Measurements from ENCODE around the gene DCXR. TPM values are rescaled to one million over a fixed set of nuclear protein-coding genes. Genes with fewer than 3 reads are reported as not detected.
A peak's percentile ranks its signal among the peaks of the same experiment; 100 is the strongest.

The DCXR gene
- total and polyA plus RNA-seq, 2 donors, result 71.2 to 101 TPM

DNA sequence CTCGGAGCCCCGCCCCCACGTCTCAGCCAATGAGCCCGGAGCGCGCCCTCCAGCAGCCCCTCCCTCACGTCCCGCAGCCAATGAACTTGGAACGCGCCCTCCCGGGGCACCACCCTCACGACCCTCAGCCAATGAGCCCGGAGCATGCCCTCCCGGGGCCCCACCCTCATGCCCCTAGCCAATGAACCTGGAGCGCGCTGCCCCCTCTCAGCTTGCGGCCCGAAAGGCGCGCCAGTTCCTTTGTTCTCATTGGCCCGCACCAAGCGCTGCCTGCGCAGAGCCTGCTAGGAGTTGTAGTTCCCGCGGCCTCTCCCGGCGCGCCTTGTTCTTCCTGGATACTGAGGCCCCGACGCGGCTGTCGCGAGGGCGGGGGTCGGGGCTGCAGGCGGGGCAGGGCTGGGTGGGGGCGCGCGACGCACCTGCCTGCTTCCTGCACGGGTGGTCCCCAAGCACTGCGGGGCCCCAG, 14.5 kb downstream of the DCXR start, which contains the start of gene LRRC45:
Gene LRRC45, plus strand, starts transcription at position 325 of the 466 bp plus-strand sequence. CDS start 339 bp downstream, outside the sequence.
- H3K4me3 ChIP-seq (ENCODE audit: low read length in 2 of 2), result peak within 1 kb of the TSS; percentile 75 to 84
- H3K9me3 ChIP-seq (ENCODE audit: control insufficient read depth in 2 of 2, insufficient read depth in 1 of 2, low read length in 1 of 2), result no peaks in the 10 kb centered on the region
- peak within 1 kb of the TSS in 1 of 2 donors; percentile 43 for H3K27ac ChIP-seq (ENCODE audit: low read depth in 1 of 2, low read length in 1 of 2)
- H3K27me3 ChIP-seq (ENCODE audit: control insufficient read depth in 2 of 2, insufficient read depth in 1 of 2, low read length in 1 of 2), result no peaks in the 10 kb centered on the region
- H3K36me3 ChIP-seq (ENCODE audit: control insufficient read depth in 2 of 2, insufficient read depth in 2 of 2, low read length in 1 of 2), result peaks cover 21 to 22% of the 10 kb centered on the region in 2 donors
- DNase-seq (ENCODE audit: low read depth in 6 of 9, low spot score in 9 of 9), result peak; percentile 92 to 100 (median 98)
- H3K4me1 ChIP-seq (ENCODE audit: control insufficient read depth in 2 of 2, insufficient read depth in 2 of 2, low read length in 2 of 2), result peaks cover 14 to 35% of the 10 kb centered on the region in 2 donors
- WGBS, result under 1% methylated on average over 42 of the region's 42 CpGs

DNA sequence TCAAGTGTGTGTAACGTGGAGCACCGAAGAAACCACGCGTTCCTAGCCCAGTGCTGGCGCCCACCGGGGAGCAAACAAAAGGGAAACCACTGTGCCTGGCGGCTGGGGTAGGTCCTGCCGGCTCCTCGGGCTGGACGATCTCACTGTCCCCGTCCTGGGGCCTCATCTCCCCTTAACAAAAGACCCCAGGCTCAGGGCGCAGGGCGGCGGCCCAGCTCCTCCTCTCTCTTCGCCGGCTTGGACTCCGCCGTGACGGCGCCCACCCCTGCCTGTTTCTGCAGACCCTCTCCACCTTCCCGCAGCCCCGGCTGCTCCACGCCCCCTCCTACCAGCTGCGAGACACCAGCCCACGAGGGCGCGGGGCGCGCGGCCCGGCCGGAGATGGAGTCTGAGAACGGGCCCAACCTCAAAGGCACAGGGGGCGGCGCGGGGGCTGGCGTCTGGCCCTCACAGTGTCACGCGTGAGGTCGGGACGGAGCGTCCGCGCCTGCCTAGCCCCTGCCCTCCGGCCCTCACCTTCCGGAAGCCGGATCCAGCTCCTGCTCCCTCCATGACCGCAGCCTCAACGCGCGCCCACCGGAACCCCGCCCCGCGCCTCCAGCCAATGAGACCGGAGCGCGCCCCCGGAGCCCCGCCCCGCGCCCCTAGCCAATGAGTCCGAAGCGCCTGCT, 15.1 kb downstream of the DCXR start, which contains the start of gene CENPX:
Gene CENPX, minus strand, starts transcription at position 569 of the 671 bp plus-strand sequence. Its CDS starts 17 bp downstream, at position 552.
- H3K36me3 ChIP-seq (ENCODE audit: control insufficient read depth in 2 of 2, insufficient read depth in 2 of 2, low read length in 1 of 2), result peaks cover 18 to 20% of the 10 kb centered on the region in 2 donors
- peak within 1 kb of the TSS; percentile 75 to 84 for H3K4me3 ChIP-seq (ENCODE audit: low read length in 2 of 2)
- H3K27ac ChIP-seq (ENCODE audit: low read depth in 1 of 2, low read length in 1 of 2), result peak within 1 kb of the TSS in 1 of 2 donors; percentile 43
- under 1% methylated on average over 64 of the region's 64 CpGs for WGBS
- no peaks in the 10 kb centered on the region for H3K27me3 ChIP-seq (ENCODE audit: control insufficient read depth in 2 of 2, insufficient read depth in 1 of 2, low read length in 1 of 2)
- no peak for DNase-seq (ENCODE audit: low read depth in 6 of 9, low spot score in 9 of 9)
- peaks cover 14 to 35% of the 10 kb centered on the region in 2 donors for H3K4me1 ChIP-seq (ENCODE audit: control insufficient read depth in 2 of 2, insufficient read depth in 2 of 2, low read length in 2 of 2)
- peaks cover 0 to 3% of the 10 kb centered on the region in 2 donors for H3K9me3 ChIP-seq (ENCODE audit: control insufficient read depth in 2 of 2, insufficient read depth in 1 of 2, low read length in 1 of 2)

DNA sequence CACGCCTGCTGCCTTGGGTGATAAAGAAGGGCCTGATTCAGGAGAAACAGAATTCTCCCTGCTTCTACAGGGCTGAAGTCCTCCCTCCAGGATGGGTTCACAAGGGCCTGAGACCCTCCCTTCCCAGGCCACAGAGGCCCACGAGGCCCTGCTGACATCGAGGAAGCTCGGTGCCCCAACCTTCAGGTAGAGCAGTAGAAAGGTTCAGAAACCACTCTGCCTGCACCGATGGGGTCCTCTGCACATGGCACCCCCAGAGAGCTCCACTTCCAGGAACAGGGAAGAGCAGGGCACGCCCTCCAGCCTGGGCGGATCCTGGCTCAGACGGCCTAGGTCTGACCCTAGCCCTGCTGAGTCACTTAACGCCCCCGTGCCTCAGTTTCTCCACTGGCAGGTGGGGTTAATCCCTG, 15.6 kb downstream of the DCXR start:
- WGBS, result 11% methylated on average over 10 of the region's 10 CpGs
- DNase-seq (ENCODE audit: low read depth in 6 of 9, low spot score in 9 of 9), result no peak
- no peaks in the 10 kb centered on the region for H3K27me3 ChIP-seq (ENCODE audit: control insufficient read depth in 2 of 2, insufficient read depth in 1 of 2, low read length in 1 of 2)
- no peak overlapping the region for H3K27ac ChIP-seq (ENCODE audit: low read depth in 1 of 2, low read length in 1 of 2)
- peak overlapping the region; percentile 70 to 84 for H3K4me3 ChIP-seq (ENCODE audit: low read length in 2 of 2)
- peaks cover 14 to 35% of the 10 kb centered on the region in 2 donors for H3K4me1 ChIP-seq (ENCODE audit: control insufficient read depth in 2 of 2, insufficient read depth in 2 of 2, low read length in 2 of 2)
- H3K36me3 ChIP-seq (ENCODE audit: control insufficient read depth in 2 of 2, insufficient read depth in 2 of 2, low read length in 1 of 2), result peaks cover 15 to 20% of the 10 kb centered on the region in 2 donors
- H3K9me3 ChIP-seq (ENCODE audit: control insufficient read depth in 2 of 2, insufficient read depth in 1 of 2, low read length in 1 of 2), result peaks cover 0 to 5% of the 10 kb centered on the region in 2 donors

DNA sequence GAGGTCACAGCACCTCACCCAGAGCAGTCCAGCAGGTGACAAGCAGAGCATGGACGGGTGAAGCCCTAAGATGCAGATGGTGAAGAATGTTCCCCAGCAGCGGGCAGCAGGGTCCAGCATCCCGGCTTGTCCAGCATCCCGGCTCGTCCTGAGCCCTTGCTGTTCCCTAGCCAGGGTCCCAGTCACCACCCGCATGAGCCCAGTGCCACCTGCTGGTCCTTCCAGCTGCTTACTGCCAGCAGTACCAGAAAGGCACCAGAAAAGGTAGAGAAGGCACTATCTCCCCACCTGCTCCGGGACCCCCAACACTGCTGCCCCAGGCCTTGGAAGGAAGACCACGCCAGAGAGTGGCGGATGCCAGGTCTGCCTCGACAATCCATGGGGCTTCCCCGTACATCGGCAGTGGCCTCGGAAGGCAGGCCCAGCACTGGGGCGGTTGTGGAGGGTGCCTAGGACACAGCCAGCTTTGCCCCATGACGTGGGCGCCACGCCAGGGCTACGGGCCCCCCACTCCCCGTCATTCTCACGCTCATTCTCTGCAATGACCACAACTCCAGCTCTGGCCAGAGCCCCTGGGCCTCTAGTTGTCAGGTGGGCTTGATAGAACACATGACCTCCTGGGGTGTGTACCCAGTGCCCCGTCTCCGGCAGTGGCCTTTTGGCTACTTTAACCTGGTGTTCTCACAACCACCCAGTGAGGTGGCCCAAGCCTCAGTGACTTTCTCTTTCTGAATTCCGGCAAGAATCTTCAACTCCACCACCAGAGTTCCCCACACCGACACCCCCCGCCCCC, 16.2 kb downstream of the DCXR start:
- DNase-seq (ENCODE audit: low read depth in 6 of 9, low spot score in 9 of 9), result peak in 4 of 9 donors; percentile 37 to 72 (median 58)
- H3K4me1 ChIP-seq (ENCODE audit: control insufficient read depth in 2 of 2, insufficient read depth in 2 of 2, low read length in 2 of 2), result peaks cover 14 to 35% of the 10 kb centered on the region in 2 donors

DNA sequence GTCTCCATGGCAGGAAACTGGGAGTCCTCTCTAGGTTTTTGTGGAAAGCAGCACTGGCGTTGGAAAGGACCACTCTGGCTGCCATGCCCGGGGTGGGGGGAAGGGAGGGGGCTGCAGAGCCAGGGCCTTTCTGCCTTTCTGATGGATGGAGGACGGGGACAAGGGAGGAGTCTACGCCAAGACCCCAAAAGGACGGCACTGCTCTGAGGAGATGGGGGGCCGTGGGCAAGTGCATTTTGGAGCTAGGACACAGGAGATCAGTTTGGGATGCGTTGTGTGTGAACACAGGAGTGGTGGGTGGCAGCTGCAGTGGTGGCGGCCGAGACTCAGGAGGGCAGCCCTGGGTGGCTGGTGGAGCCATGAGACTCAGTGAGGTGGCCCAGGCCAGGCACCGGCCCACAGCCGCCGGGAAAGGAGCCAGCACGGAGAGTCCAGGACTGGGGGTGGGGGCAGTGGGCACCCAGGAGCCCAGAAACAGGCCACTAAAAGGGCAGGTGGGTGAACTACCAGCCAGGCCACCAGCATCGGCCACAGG, 16.9 kb downstream of the DCXR start:
- Histone ChIP-seq H3K27me3 (ENCODE audit: control insufficient read depth in 2 of 2, insufficient read depth in 1 of 2, low read length in 1 of 2) (no peaks in the 10 kb centered on the region), H3K9me3 (ENCODE audit: control insufficient read depth in 2 of 2, insufficient read depth in 1 of 2, low read length in 1 of 2) (peaks cover 0 to 5% of the 10 kb centered on the region in 2 donors), H3K4me3 (ENCODE audit: low read length in 2 of 2) (no peak overlapping the region), H3K4me1 (ENCODE audit: control insufficient read depth in 2 of 2, insufficient read depth in 2 of 2, low read length in 2 of 2) (peaks cover 14 to 35% of the 10 kb centered on the region in 2 donors), H3K36me3 (ENCODE audit: control insufficient read depth in 2 of 2, insufficient read depth in 2 of 2, low read length in 1 of 2) (peaks cover 10 to 16% of the 10 kb centered on the region in 2 donors), H3K27ac (ENCODE audit: low read depth in 1 of 2, low read length in 1 of 2) (no peak overlapping the region)
- WGBS, result 96% methylated on average over 14 of the region's 14 CpGs
- DNase-seq (ENCODE audit: low read depth in 6 of 9, low spot score in 9 of 9), result no peak

More for the DNA sequence above, 16.2 kb downstream of the DCXR start:
- H3K9me3 ChIP-seq (ENCODE audit: control insufficient read depth in 2 of 2, insufficient read depth in 1 of 2, low read length in 1 of 2), result peaks cover 0 to 5% of the 10 kb centered on the region in 2 donors
- no peak overlapping the region for H3K27ac ChIP-seq (ENCODE audit: low read depth in 1 of 2, low read length in 1 of 2)
- peaks cover 14 to 20% of the 10 kb centered on the region in 2 donors for H3K36me3 ChIP-seq (ENCODE audit: control insufficient read depth in 2 of 2, insufficient read depth in 2 of 2, low read length in 1 of 2)
- H3K27me3 ChIP-seq (ENCODE audit: control insufficient read depth in 2 of 2, insufficient read depth in 1 of 2, low read length in 1 of 2), result no peaks in the 10 kb centered on the region
- WGBS, result 67% methylated on average over 25 of the region's 25 CpGs
- H3K4me3 ChIP-seq (ENCODE audit: low read length in 2 of 2), result peak overlapping the region; percentile 70 to 84

DNA sequence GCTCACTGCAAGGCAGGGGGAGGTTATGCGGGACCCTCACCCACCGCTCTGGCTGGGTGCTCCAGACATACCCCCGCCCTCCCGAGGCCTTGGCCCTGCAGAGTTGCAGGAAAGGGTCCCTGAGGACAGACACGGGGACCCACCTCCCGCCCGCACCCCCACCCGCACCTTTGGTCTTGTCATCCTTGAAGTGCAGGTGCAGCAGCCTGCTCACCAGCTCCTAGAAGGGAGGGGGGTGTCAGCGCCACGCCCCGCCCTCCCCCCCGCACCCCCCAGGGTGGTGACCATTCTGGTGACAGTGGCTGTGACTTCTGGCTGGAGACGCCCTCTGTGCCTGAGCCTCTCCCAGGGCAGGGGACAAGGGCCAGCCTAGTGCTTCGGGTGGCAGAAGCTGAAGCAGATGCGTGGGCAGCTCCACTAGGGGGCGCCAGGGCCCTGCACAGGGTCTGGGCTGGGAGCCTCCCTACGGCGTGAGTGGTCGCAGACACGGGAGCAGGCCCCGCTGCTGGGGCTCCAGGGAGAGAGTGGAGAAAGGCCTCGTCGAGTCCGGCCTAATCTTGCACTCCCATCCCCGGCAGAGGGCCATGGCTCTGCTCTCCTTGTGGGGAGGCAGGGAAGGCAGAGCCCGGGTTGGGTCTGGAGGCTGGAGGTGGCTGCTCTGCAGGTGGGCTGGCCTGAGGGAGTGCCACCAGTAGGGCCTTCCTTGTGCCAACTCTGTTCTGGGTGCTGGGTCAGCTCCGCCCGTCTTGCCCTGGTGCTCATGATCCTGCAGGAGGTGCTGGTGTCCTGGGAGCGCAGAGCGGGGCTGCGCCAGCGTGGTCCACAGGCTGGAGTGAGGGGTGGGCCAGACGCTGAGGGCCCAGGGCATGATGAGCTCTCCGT, 17.6 kb downstream of the DCXR start:
- H3K4me1 ChIP-seq (ENCODE audit: control insufficient read depth in 2 of 2, insufficient read depth in 2 of 2, low read length in 2 of 2), result peaks cover 14 to 35% of the 10 kb centered on the region in 2 donors
- no peak overlapping the region for H3K4me3 ChIP-seq (ENCODE audit: low read length in 2 of 2)
- no peaks in the 10 kb centered on the region for H3K27me3 ChIP-seq (ENCODE audit: control insufficient read depth in 2 of 2, insufficient read depth in 1 of 2, low read length in 1 of 2)
- H3K27ac ChIP-seq (ENCODE audit: low read depth in 1 of 2, low read length in 1 of 2), result no peak overlapping the region
- peaks cover 0 to 5% of the 10 kb centered on the region in 2 donors for H3K9me3 ChIP-seq (ENCODE audit: control insufficient read depth in 2 of 2, insufficient read depth in 1 of 2, low read length in 1 of 2)
- 83% methylated on average over 34 of the region's 34 CpGs for WGBS
- peaks cover 10 to 16% of the 10 kb centered on the region in 2 donors for H3K36me3 ChIP-seq (ENCODE audit: control insufficient read depth in 2 of 2, insufficient read depth in 2 of 2, low read length in 1 of 2)
- peak in 3 of 9 donors; percentile 45 to 56 (median 49) for DNase-seq (ENCODE audit: low read depth in 6 of 9, low spot score in 9 of 9)

DNA sequence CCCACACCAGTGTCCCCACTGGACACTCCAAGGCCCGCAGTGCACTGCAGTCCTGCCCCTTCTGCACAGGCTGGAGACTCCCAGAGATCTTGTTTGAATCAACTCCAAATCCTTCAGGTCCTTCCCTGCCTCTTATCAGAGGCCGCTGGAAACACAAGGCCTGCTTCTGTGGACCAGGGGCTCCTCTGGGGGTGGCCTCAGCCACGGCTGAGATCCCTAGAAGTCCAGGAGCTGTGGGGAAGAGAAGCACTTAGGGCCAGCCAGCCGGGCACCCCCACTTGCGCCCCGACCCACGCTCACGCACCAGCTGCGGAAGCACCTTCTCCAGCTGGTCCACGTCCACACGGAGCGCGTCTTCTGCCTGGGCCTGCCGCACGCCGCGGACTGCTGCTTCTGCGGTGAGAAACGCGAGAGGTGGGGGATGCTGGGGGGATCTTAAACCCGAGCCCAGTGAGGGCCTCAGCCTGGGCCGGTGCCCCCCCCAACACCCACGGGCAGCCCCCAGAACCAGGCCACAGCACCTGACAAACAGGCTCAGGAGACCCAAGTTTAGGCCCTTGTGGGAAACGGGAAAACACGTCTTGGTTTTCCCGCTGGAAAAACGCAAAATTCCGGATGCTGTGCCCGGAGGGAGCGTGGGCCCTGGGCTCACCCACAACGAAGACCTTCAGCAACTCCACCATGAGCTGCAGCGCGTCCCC, 18.4 kb downstream of the DCXR start:
- Histone ChIP-seq H3K4me3 (ENCODE audit: low read length in 2 of 2) (no peak overlapping the region), H3K36me3 (ENCODE audit: control insufficient read depth in 2 of 2, insufficient read depth in 2 of 2, low read length in 1 of 2) (peaks cover 10 to 16% of the 10 kb centered on the region in 2 donors), H3K27ac (ENCODE audit: low read depth in 1 of 2, low read length in 1 of 2) (no peak overlapping the region), H3K4me1 (ENCODE audit: control insufficient read depth in 2 of 2, insufficient read depth in 2 of 2, low read length in 2 of 2) (peaks cover 12 to 28% of the 10 kb centered on the region in 2 donors), H3K27me3 (ENCODE audit: control insufficient read depth in 2 of 2, insufficient read depth in 1 of 2, low read length in 1 of 2) (no peaks in the 10 kb centered on the region), H3K9me3 (ENCODE audit: control insufficient read depth in 2 of 2, insufficient read depth in 1 of 2, low read length in 1 of 2) (peaks cover 0 to 5% of the 10 kb centered on the region in 2 donors)
- 96% methylated on average over 33 of the region's 33 CpGs for WGBS
- DNase-seq (ENCODE audit: low read depth in 6 of 9, low spot score in 9 of 9), result no peak
